HG03280 (cell line): Measurements from ENCODE around the gene MMP13.
"Not testable (repeated sequence)": the region's sequence is repeated elsewhere in the genome, so short reads cannot be mapped to it uniquely, and the experiment has no call there.

ENCODE experiments used
- ATAC-seq: cut with Tn5 transposase; IDR thresholded peaks from one replicate; pipeline ENCODE4 v1.9.1; 2021; ENCODE audit warnings: mild to moderate bottlenecking, moderate library complexity; ENCODE audit not compliant: unreplicated experiment

MMP13 gene

GRCh38 chr11:102936864-102937509, 18.5 kb downstream of the MMP13 start:
- no peak for ATAC-seq

GRCh38 chr11:102935514-102935913, 20.0 kb downstream of the MMP13 start:
- no peak for ATAC-seq

DNA sequence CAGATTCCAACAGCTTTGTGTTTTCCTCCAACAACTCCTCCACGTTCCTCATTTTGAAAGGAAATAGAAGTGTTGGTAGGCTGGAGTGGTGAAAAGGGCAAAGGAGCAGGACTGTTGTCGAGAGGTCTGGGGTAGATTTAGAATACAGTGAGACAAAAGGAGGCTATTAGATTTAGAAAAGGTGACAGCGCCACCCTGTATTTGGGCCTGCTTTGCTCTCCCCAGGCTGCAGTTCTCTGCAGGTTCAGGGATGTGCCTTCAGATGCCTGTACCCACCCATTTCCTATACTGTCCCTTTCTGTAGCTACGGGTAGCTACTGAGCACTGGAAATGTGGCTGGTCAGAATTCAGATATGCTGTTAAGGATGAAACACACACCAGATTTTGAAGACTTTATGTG, 20.8 kb downstream of the MMP13 start:
- ATAC-seq = no peak

DNA sequence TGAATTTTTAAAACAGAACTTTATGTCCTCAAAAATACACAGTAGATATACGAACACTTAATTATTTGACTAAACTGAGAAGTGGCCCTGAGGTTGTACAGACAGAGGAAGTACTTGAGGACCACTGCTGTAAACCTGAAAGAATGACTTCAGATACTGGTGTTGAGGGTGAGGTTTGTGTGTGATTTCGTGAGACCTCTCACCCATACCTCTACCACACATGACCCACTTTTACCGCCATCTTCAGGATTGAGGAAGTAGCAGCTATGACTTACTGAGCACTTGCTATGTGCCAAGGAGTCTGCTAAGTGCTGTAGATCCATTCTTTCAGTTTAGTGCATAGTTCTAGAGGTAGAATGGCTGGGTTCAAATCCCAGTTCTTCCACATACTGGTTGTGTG, 21.9 kb downstream of the MMP13 start:
- no peak for ATAC-seq

- ATAC-seq = no peak
Observed at GRCh38 chr11:102932678-102933077, 22.9 kb downstream of the MMP13 start.

DNA sequence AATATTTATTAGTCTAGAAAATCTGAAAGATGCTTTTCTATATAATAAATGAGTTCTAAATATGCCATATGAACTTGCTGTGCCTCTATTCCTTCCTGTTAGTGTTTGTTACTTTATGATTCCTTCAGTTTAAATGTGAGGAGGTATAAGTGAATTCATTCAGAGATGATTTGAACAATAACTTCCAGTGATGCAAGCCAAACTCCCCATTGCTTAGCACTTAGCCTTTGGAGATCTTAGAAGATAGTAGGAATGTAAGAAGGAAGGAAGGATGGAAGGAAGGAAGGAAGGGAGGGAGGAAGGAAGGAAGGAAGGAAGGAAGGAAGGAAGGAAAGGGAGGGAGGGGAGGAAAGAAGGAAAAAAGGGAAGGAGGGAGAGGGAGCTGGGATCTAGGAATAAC, 25.1 kb downstream of the MMP13 start:
- ATAC-seq = no peak

DNA sequence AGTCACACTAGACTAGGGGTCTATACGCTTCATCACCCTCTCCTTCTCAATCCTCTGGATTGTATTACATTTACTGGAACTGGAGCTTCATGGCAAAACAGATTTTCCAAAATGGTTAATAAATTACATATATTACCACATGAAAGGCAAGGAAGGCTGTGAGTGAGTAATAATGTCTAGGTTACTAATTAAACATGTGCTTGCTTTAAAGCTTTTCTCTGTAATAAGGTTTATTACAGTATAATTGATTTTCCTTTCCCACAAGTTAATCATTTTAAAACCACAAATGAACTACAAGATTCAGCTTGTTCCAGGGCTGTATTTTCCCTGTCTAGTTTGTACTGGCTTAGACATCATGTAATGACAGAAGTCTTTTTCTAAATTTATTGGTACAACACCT, 25.6 kb downstream of the MMP13 start:
- ATAC-seq = no peak

- ATAC-seq = no peak
Observed at GRCh38 chr11:102929166-102929565, 26.4 kb downstream of the MMP13 start.

- ATAC-seq = no peak
Observed at GRCh38 chr11:102928247-102928646, 27.3 kb downstream of the MMP13 start.

- no peak for ATAC-seq
Observed at GRCh38 chr11:102927624-102927990, 27.9 kb downstream of the MMP13 start.

- ATAC-seq = no peak
Observed at GRCh38 chr11:102926961-102927623, 28.4 kb downstream of the MMP13 start.

- ATAC-seq = no peak
Observed at GRCh38 chr11:102926517-102926916, 29.0 kb downstream of the MMP13 start.

DNA sequence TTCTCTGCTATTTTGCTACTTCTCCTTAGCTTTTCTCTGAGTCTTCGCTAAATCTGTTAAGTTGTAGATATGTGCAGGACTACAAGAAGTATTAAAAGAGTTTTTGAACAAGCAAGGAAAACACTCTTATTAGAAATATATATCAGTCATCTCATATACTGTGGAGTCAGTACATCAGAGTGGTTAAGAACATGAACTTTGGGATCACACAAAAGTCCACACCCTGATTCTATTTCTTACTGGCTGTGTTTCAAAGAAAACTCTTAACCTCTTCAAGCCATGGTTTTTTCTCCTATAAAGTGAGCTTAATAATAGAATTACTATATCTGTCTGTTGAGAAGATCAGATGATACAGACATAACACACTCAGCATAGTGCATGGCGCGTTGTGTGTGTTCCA, 29.5 kb downstream of the MMP13 start:
- ATAC-seq = no peak

GRCh38 chr11:102924851-102925380, 30.6 kb downstream of the MMP13 start:
- ATAC-seq = no peak

DNA sequence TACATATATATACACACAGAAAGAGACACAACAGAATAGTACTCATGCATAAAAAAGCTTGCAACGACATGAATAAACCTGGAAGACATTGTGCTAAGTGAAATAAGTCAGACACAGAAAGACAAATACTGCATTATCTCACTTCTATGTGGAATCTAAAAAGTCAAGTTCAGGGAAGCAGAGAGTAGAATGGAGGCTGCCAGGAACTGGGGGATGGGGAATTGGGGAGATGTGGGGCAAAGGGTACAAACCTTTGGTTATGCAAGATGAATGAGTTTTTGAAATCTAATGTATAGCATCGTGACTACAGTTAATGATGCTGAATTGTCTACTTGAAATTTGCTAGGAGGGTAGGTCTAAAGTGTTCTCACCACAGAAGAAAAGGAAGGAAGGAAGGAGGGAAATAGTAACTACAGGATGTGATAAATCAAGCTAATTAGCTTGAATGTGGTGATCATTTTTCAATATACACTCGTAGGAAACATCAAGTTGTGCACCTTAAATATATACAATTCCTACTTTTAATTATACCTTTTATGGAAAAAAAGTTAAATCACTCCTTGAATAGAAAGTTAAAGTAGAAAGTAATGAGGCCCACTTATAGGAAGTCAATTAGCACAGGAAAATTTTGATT, 33.8 kb downstream of the MMP13 start:
- ATAC-seq = no peak

GRCh38 chr11:102920118-102920684, 35.3 kb downstream of the MMP13 start:
- peak; percentile 56 for ATAC-seq

DNA sequence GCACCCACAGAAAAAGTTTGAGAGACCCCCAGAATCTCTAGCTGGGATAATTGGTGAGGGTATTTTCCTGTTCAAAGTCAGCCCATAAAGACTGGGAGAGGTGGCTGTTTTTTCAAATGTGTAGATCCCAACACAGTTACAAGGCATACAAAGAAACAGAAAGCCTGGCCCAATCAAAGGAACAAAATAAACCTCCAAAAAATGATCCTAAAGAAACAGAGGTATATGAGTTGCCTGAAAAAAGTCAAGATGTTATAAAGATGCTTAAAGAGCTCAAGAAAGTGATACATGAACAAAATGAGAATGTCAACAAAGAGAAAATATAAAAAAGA, 40.5 kb downstream of the MMP13 start:
- no peak for ATAC-seq

- ATAC-seq = no peak
Observed at GRCh38 chr11:102914238-102915043, 41.1 kb downstream of the MMP13 start.

- ATAC-seq = no peak
Observed at GRCh38 chr11:102912482-102912830, 43.1 kb downstream of the MMP13 start.

GRCh38 chr11:102911758-102912481, 43.6 kb downstream of the MMP13 start:
- ATAC-seq = no peak

DNA sequence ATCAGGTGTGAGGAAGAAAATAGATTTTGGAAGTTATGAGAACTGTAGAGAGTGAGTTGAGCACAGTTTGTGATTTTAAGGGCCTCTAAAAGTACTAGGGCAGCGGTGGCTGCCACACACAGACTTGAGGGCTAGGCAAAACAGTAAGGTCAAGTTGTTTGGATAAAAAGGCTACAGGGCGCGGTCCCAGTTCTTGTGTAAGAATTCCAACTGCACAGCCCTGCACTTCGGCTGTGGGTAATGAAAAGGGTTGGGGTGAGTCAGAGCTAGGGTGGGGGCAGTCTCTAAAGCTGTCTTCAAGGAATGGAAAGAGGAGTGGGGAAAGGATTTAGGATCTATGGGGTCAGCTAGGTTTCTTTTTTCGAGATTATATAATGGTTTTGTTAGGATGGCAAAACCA, 49.7 kb downstream of the MMP13 start:
- ATAC-seq = not testable (repeated sequence)
